ENCODE data around the gene MIF.
A peak's percentile ranks its signal among the peaks of the same experiment; 100 is the strongest.
"Not testable (repeated sequence)": the region's sequence is repeated elsewhere in the genome, so short reads cannot be mapped to it uniquely, and the experiment has no call there.

The MIF gene

DNA sequence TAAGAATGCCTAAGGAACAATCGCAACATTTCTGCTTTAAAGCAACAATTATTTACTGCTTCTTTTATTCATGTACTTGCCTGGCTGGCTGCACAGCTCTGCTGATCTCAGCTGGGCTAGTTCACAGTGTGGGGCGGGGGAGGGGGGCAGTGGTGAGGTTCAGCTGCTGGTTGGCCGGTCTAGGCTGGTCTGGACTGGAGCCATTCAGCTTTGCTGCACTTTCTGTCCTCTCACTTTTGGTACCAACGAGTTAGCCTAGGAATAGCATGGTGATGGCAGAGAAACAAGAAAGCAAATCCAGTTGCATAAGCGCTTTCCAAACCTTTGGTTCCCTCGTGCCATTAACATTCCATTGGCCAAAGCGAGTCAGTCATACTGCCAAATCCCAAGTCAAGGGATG is 16.0 kb upstream of the MIF start:
- DNase-seq: no peak

DNA sequence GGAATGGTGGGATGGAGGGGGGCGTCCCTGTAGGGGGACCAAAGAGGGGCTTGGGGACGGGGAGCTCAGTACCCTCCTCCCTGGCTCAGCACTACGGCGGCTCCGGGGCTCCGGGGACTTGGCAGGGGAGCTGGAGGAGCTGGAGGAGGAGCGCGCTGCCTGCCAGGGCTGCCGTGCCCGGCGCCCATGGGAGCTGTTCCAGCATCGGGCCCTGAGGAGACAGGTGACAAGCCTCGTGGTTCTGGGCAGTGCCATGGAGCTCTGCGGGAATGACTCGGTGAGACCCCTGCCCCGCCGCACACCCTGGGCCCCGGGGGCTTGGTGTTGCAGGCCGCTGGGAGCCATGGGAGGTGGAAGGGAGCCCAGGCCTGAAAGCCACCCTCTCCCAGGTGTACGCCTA is 11.8 kb upstream of the MIF start:
- DNase-seq: no peak

DNA sequence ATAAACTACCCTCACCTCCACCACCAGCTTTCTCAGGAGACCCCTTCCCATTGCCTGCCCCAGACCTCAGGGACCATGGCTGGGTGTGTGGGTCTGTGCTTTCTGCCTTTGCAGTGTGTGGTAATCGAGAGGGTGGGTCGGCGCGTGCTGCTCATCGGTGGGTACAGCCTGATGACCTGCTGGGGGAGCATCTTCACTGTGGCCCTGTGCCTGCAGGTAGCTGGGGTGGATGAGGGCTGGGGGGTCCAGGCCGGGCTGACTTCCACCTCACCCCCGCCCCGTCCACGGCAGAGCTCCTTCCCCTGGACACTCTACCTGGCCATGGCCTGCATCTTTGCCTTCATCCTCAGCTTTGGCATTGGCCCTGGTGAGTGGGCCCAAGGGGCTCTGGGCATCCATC is 10.5 kb upstream of the MIF start:
- no peak for DNase-seq

DNA sequence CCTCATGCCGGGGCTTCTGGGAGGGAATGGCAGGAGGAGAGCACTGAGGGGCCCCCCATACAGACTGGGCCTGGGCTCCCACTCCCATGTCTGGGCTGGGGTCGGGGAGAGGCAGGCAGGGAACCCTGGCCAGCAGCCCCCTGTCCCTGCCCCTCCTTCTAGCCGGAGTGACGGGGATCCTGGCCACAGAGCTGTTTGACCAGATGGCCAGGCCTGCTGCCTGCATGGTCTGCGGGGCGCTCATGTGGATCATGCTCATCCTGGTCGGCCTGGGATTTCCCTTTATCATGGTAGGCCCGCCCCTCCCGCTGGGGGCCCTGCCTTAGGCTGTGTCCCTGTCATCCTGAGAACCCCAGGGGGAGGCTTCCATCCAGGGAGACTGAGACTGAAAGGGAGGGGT is 10.0 kb upstream of the MIF start:
- no peak for DNase-seq

DNA sequence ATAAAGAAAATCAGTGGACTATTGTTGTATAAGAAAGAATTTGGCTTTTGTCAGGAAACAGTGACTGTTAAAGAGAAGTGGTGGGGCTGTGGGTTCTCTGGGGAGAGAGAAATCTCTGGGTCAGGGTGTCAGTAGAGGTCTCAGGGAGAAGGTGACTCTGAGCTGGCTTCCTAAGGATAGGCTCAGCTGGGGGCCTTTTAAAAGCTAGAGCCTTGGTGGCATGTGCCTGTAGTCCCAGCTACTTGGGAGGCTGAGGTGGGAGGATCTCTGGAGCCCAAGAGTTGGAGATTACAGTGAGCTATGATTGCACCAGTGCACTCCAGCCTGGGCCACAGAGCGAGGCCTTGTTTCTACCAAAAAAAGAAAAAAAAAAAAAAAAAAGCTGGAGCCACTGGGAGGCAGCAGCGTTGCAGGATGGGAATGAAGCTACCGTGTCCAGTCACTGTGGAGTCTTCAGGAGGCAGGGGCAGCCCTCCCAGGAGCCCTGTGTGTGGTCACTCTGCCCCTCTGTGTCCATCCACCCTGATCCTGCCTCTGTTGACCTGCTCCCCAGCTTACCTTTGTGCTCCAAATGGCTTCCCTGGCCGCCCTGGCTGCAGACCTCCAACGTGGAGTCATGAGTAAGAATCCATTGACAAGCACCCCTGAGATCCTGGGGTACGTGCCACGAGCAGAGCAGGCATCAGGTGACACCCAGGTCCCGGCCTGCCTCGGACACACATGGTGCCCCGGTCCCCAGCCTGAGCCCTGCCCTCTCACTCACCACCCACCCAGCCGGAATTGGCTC is 5.4 kb upstream of the MIF start:
- no peak for DNase-seq

DNA sequence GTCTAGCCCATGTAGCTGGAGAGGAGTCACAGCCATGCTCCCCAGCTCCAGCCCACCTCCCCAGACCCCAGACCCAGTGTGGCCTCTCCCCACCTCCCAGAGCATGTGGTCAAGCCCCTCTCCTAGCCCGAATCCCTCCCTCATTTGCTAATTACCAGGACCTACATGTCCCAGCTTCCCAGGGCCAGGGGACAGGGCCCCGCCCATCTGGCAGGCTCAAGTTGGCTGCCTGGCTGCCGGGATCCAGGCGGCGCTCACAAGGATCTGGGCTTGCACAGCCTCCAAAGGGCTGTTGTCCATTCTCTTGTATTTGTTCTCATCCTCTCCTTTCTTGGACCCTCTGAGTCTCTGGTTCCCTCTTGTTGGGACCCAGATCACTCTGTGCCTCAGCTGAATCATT is 4.6 kb upstream of the MIF start:
- DNase-seq: no peak

DNA sequence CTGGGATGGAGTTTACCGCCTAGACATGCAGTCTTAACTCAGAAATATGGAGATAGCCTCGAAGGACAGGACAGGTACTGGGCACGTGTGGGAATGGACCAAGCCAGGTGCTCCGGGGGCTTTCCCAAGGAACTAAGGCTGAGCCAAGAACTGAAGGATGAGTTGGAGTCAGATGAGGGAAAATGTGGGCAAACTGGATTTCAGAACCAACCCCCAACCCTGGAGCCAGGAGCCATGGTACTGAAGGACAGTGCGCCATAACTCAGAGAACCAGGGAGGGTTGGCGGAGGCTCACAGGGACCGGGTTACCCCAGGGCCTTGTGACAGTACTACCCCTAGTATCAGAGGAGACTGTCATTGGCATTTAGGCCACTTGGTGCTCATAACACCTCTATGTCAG is 2.5 kb upstream of the MIF start:
- no peak for DNase-seq

DNA sequence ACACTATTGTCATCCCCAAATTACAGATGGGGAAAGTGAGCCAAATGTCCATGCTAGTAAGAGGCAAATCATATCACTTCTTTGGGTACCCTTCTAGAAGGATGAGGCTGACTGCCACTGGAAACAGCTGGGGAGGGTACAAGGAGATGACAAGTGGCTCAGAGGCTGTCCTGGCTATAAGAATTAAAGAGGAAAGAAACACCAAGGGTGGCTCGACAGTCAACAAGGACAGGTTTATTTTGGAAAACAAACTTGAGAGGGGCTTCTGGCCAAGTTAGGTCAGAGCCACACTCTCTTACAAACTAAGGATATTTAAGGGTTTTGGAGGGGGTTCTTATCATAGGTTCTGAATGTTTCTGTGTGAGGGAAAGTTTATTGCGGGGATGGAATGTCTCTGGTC is 2.1 kb upstream of the MIF start:
- DNase-seq: no peak

DNA sequence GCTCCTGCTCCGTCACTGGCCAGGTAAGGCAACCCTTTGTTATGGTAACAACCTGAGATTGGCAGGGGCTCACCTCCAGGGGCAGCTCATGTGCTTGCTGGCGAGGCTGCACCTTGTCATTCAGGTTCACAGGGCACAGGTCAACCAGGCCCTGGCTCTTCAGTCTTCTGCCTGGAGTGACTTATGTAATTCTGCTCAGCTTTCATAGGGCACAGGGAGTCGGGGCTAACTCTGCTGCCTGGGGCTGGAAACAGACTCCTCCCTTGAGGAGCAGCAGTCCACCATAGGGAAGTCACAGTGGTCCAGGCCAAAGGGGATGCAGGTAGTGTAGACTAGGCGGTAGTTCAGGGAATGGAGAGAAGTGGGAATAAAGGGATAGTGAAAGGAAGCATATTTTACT is 1.5 kb upstream of the MIF start:
- no peak for DNase-seq

DNA sequence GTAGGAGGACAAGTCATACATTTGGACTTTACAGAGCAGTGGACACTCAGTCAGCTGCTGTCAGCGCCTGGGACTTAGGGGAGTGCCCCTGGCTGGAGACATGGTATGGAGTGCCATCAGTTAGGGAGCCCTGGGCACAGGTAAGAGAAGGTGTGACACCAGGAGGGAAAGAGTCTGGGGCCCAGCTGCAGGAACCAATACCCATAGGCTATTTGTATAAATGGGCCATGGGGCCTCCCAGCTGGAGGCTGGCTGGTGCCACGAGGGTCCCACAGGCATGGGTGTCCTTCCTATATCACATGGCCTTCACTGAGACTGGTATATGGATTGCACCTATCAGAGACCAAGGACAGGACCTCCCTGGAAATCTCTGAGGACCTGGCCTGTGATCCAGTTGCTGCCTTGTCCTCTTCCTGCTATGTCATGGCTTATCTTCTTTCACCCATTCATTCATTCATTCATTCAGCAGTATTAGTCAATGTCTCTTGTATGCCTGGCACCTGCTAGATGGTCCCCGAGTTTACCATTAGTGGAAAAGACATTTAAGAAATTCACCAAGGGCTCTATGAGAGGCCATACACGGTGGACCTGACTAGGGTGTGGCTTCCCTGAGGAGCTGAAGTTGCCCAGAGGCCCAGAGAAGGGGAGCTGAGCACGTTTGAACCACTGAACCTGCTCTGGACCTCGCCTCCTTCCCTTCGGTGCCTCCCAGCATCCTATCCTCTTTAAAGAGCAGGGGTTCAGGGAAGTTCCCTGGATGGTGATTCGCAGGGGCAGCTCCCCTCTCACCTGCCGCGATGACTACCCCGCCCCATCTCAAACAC is 850 bp upstream of the MIF start:
- DNase-seq: no peak

DNA sequence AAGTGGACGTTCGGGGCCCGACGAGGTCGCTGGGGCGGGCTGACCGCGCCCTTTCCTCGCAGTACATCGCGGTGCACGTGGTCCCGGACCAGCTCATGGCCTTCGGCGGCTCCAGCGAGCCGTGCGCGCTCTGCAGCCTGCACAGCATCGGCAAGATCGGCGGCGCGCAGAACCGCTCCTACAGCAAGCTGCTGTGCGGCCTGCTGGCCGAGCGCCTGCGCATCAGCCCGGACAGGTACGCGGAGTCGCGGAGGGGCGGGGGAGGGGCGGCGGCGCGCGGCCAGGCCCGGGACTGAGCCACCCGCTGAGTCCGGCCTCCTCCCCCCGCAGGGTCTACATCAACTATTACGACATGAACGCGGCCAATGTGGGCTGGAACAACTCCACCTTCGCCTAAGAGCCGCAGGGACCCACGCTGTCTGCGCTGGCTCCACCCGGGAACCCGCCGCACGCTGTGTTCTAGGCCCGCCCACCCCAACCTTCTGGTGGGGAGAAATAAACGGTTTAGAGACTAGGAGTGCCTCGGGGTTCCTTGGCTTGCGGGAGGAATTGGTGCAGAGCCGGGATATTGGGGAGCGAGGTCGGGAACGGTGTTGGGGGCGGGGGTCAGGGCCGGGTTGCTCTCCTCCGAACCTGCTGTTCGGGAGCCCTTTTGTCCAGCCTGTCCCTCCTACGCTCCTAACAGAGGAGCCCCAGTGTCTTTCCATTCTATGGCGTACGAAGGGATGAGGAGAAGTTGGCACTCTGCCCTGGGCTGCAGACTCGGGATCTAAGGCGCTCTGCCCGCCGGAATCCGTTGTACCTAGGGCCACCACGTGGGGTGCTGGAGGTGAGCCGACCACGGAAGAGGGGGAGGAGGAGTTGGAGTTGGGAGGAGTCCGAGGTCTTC is 771 bp downstream of the MIF start:
- peak; percentile 57 for DNase-seq

DNA sequence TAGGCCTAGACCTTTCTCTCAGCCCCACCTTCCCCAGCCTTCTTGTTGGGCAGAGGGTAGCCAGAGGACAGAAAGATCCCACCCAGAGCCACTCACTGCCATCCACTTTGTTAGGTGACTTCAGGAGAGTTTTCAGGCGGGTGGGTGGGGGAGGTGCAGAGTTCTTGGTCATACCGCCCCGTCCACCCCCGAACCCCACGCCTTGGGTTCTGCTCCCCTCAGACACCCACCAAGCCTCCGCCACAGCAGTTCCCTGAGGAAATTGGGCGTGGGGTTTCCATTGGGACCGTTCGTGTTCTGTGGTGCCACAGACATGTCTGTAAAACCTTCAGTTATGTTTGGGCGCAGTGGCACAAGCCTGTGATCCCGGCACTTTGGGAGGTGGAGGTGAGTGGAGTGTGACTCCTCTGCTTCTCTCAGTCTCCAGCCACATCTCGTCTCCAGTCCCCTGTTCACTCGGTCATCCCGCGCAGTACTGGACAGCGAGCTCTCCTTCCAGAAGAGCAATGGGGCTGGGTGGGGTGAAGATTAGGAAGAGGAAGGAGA is 1.5 kb downstream of the MIF start:
- no peak for DNase-seq

DNA sequence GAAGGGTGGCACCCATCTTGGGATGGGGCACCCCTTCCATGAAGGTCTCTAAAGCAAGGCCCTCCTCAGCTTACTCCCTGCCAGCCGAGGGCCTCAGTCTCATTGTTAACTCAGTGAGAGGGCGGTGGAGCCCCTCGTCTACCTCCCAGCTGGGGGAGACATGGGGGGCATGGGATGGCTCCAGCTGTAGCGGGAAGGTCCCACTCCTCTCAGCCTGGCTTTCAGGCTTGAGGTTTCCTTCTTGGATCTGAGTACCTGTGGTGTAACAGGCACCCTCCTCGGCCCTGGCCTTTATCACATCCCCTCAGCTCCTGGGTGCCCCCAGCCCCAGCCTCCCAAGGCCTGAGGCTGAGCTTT is 2.0 kb downstream of the MIF start:
- DNase-seq: no peak

DNA sequence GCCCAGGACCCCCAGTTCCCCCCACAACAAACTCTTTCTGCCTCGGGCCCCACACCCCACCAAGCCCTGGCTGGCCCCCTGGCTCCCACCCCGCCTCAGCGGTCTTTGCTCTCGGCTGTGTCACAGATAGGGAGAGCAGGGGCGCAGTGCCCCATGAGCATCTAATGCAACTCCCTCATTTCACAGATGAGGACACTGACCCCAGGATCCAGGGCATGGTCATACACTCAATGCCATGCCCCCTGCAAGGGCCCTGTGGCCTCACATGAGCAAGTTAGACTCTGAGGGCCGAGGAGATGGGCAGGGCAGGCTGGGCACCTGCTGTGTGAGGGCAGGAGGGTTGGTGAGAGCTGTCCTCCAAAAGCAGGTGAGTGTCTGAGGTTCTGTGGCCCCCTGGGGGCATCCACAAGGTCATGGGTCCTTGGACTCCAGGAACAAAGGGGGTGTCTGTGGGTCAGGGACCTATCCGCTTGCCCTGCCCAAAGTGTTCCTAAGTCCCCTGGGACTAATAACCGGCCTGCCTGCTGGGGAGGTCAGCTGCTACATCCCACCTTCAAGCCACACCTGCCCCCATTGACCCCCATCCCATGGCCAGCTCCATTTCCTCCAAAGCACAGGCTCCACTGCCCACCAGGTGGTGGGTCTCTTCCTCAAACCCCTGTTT is 2.5 kb downstream of the MIF start:
- DNase-seq: no peak

DNA sequence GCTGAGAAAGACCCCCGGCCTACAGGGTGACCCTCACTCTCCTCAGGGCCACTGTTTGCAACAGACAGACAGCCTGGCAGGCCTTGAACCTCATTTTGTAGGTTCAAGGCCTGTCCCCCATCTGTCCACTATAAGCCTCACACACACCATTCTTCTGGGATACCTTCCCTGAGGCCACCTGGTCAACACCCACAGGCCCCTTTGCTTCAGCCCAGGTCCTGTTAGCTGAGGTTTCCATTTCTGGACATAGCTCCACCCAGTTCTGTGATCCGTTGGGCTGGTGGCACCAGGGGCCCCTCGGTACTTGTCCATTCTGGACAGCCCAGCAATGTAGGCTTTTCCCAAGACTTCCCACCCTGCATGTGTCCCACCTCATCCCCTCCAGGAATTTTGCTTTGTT is 3.1 kb downstream of the MIF start:
- no peak for DNase-seq

DNA sequence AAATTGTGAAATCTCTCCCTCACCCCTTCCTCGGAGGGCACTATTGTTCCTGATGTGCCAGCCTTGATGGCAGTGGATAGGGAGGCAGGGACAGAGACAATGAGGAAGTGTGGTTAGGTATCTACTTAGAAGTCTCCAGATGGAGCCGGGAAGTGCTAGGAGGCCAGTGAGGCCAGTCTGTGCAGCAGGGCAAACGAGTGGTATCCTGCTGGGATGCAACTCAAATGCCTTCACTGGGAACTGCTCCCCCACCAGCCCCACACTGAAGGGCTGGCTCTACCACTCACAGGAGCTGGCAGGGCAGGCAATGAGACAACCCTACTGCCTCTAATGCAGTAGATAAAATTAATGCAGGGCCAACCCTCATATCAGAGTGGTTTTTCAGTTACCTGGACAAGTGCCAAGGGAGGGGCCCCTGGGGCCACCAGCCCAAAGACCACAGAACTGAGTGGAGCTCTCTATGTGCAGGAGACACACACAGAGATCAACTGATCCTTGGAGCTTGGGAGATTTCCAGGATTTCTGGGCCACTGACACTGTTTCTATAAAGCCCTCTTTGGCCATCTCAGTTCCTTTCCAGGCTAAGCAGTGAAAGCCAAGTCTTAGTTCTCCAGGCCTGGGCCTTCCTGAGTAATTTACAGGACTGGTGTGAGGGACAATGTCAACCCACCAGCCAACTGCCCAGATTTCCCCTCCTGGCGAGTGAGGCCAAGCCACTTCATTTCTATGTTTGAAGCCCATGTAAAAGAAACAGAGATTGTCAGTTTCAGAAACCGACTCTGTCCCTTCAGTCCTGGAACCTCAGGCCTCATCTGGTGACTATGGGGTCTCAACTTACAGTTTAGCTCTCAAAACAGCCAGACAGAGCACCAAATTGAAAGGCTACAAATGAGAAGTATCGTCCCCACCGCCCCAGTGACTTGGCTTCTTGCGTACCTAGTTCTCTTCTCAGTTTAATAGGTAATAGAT is 4.1 kb downstream of the MIF start:
- DNase-seq: no peak

DNA sequence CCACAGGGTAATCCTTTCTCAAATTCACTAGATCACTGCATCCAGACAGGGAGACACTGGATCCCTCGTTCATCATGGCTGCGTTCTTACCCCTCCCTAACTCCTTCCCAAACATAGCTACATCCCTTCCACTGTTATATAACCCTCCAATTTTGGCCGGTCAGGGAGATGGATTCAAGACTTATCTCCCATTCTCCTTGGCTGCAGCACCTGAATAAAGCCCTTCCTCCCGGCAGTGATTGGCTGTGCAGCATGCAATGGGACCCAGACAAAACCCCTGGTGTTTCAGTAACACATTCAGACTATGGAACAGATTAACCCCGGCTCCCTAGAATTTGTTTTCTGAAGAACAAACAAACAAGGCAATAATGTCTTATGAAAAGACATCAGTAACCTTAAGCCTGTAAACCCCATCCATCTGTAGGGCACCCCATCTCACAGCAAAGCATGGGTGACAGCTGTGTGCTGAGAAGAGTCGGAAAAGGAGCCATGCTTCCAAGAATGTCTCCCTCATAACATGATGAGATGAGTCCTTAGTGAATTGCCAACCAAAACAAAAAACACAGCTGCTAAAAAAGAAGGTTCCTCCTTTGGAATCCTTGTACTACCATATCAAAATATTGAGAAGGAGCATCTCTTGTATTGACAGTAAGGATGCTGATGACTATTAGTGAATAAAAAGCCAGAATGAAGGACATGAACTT is 5.0 kb downstream of the MIF start:
- no peak for DNase-seq

DNA sequence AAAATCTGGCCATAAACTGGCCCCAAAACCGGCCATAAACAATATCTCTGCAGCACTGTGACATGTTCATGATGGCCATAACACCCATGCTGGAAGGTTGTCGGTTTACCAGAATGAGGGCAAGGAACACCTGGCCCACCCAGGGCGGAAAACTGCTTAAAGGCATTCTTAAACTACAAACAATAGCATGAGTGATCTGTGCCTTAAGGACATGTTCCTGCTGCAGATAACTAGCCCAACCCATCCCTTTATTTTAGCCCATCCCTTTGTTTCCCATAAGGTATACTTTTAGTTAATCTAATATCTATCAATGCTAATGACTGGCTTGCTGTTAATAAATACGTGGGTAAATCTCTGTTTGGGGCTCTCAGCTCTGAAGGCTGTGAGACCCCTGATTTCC is 6.0 kb downstream of the MIF start:
- not testable (repeated sequence) for DNase-seq

DNA sequence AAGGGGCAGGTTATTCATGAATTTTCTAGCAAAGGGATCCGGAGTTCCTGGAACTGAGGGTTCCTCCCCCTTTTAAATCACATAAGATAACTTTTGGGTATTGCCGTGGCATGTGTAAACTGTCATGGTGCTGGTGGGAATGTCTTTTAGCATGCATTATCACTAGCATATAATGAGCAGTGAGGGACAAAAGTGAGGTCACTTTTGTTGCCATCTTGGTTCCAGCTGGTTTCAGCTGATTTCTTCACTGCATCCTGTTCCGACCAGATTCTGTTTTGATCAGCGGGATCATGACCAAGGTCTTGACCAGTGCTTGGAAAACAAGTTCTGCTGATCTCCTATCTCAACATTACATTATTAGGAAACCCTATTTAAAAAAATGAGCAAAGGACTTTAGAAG is 7.4 kb downstream of the MIF start:
- DNase-seq: no peak

DNA sequence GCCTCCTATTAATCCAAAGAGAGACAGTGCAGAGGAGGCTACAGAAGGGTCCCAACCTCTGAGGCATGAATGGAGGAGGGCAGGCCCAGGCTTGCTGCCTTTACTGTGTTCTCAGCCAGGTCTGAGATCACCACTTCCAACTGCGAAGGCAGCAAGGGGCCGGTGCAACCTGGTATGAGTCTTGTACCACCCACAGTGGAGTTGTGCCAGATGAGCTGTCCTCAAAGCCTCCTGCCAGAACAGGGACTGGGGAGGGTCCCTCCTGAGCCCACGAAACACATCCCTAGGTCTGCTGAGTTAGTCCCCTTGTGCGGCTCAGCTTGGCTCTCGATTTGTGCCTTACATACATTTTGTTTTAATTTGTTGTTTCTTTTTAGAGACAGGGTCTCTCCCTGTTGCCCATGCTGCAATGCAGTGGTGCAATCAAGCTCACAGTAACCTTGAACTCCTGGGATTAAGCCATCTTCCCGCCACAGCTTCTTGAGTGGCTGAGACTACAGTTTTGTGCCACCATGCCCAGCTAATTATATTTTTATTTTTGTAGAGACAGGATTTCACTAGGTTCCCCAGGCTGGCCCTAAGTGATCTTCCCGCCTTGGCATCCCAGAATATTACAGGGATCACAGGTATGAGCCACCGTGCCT is 9.3 kb downstream of the MIF start:
- DNase-seq: no peak
